Embryonic facial prominence (tissue), 1 donor: ENCODE data around the gene CDH22.

Experiments used
- DNase-seq: peaks from one replicate; pipeline ENCODE4 v3.0.0-alpha.2; 2016; ENCODE audit errors: extremely low spot score

Gene CDH22, protein sequence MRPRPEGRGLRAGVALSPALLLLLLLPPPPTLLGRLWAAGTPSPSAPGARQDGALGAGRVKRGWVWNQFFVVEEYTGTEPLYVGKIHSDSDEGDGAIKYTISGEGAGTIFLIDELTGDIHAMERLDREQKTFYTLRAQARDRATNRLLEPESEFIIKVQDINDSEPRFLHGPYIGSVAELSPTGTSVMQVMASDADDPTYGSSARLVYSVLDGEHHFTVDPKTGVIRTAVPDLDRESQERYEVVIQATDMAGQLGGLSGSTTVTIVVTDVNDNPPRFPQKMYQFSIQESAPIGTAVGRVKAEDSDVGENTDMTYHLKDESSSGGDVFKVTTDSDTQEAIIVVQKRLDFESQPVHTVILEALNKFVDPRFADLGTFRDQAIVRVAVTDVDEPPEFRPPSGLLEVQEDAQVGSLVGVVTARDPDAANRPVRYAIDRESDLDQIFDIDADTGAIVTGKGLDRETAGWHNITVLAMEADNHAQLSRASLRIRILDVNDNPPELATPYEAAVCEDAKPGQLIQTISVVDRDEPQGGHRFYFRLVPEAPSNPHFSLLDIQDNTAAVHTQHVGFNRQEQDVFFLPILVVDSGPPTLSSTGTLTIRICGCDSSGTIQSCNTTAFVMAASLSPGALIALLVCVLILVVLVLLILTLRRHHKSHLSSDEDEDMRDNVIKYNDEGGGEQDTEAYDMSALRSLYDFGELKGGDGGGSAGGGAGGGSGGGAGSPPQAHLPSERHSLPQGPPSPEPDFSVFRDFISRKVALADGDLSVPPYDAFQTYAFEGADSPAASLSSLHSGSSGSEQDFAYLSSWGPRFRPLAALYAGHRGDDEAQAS

DNA sequence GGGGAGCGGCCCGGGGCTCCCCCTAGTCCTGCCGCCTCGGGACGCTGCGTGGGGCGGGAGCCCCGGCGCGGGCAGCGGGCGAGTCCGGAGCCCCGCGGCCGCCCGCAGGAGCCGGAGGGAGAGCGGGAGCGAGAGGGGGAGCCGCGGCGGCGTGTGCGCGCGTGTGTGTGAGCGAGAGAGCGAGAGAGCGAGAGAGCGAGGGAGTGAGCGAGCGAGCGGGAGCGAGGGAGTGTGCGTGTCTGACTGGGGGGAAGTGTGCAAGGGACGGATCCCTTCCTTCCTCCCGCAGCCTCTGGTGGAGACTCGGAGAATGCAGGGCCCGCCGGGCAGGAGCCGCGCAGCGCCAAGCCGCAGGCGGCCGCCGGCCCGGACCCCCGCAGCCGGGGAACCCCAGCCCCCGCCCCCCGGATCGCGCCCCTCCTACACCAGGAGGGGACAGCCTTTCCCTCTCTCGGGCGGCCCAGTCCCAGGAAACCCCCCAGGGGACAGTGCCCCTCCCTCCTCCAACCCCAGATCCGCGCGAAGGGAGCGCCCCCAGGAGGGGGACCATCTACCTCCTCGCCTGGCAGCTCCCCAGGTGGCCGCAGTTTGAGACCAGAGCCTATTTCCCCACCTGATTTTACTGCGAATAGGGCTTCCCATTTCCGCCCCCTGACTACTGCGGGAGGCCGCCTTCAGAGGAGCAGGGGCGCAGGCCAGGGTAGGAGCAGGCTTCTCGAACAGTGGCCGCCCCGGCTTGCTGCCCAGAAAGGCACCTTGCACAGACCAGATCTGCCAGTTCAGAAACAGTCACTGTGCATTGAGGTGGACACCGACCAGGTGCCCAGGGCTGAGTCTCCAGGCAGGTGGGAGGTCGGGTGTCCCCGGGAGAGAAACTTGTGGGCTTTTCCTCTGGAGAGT is at the start of gene CDH22:
Gene CDH22, minus strand, starts transcription at position 241 of the 900 bp plus-strand sequence. CDS start 57,204 bp downstream, outside the sequence.
- DNase-seq = peak; percentile 34

DNA sequence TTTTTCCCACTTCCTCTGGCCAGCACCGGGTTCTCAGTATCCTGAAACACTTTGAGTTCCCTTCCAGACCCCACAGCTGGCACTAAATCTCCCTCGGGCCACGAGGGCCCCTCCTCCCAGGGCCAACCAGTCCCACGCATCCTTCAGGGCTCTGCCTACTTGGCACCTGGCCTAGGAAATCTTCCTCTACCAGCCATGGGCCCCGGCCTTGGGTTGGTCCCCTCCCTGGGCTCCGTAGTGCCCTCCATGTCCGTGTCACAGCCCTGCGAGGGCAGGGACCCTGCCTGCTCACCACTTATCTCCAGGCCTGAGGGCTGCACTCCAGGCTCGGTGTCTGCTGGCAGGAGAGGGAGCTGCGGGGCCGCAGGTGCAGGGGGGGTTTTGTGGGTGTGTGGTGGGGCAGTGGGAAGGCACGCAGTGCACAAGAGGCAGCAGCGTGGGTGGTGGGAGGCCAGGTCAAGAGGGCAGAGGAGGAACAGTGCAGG is 48.8 kb upstream of the CDH22 start:
- no peak for DNase-seq

DNA sequence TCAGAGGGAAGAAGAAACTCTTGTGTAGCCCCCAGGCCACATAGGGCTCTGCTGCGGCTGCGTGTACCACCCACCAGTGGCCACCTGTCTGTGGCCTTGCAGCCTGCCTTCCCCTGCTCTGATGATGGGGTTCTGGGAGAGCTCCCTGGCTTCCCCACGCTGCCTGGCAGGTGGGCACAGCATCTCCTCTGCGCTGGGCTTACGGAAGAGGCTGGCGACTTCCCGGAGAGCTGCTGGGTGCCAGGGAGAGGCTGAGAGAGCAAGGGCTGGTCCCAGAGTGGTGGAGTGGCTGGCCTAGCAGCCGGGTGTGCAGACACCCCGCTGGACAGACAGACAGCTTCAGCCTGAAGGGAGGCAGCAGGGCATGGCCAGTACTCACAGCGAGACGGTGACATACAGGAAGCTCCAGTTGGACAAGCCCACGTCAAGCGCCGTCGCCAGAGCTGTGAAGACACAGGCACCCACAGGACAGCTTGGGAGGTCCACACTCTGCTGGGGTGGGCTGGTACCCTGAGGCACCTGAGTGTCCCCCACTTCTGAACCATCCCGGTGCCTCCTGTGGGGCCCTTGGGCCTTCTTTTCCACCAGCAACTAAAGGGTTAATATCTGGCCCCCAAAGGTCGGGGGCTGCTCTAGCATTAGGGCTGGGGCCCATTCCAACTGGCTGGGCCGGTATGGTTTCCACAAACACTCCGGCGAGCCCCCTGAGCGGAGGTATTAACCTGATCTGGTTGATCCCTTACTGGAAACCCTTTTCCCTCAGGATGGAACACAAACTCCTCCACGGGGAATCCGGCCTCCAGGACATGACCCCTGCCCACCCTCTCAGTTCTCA is 48.1 kb upstream of the CDH22 start:
- no peak for DNase-seq

DNA sequence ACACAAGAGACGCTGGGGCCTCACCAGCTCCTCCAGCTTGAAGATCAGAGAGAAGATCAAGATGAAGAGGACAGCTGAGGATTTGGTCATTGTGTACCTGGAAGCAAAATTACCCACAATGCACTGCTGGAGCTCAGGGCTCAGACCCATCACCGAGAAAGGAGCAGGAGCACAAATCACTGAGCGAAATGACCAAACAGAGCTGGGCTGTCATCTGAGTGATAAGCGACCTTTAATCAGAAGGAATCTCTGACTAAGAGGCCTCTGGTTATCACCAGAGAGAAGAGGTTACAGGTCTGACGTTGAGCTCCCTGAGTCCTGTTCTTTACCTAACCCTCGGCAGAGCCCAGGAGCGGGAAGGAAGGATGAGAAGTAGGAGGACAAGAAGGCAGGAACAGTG is 47.5 kb upstream of the CDH22 start:
- no peak for DNase-seq

DNA sequence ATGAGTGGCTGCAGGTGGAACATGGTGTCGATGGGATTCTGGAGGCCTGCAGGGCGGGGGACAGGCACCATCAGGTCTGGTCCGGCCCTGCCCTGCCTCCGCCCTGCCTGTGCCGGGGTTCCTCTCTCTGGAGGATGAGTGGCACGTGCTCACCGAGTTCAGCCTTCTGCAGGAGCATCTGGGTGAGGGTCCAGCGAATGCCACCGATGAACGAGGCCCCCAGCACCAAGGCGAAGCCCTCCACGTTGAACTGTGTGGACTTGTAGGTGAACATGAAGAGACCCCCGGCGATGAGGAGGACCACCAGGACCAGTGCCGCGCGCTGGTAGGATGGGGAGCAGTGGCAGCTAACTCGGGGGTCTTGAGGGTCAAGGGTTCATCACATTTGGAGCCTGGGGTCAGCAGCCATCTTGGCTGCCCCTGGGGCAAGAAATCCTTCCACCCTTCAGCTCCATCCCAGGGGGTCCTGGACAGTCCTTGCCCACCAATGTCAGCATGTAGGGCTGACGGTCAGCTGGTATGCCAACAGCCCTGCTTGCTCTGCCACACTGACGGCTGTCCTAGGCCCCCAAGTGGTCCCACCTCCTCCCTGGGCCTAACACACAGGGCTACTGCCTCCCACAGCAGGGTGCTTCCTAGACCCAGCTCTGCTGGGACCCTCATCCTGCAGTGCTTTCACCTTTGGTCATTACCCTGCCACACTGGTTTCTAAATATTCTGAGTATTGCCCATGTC is 46.8 kb upstream of the CDH22 start:
- no peak for DNase-seq

DNA sequence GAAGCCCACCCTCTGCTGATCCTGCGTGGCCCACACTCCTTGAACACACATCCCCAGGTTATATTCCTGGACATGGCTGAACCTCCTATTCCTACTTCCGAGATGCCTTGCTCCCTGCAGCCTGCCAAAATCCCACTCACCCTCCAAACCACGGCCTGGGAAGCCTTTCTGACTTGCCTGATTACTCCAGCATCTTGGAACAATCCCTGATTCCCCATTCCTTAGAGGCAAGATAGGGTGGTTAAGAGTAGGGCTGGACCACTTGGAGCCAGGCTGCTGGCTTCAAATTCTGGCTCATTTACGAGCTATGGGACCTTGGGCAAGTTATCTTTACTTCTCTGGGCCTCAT is 45.9 kb upstream of the CDH22 start:
- no peak for DNase-seq

DNA sequence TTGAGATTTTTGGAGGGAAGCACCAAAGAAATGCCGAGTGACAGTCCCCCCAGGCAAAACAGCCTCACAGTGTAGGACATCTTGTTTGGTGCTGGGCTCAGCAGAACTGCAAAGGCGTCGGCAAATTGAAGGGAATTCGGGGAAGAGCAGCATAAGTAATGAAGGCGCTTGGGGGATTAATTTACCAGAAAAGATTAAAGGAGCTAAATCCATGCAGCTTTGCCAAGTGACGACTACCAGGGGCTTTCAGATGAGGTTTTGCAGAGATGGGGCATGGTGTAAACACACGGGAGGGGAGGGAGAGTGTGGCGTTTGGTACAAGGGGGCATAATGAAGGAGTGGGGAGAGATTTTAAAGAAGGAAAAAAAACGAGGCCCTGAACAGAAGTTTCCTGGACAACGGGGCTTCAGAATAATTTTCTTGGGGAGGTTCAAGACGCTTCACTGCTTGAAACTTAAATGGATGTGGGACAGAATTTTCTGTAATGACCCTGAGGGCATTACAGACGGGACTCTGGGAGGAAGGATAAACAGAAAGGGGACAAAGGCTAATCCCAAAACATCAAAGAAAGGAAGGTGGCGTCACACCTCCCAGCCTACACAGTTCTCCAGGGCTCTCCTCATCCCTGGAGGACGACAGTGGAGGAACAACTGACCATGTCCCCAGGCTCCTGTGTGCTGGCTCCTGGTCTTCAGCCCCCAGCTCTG is 45.4 kb upstream of the CDH22 start:
- DNase-seq = no peak

DNA sequence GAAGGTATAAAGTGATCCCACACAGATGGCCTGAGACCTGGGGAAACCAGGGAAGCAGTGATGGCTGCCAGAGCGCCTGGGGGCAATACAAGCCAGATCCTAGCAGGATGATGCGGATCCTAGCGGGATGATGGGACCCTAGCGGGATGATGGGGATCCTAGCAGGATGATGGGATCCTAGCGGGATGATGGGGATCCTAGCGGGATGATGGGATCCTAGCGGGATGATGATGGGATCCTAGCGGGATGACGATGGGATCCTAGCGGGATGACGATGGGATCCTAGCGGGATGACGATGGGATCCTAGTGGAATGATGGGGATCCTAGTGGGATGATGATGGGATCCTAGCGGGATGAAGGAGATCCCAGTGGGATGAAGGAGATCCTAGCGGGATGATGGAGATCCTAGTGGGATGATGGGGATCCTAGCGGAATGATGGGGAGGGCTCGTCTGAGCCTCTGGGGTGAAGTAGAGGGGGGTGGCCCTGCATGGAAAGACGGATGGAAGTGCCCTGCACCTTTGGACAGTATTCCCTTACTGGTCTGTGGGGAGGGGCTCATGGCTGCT is 44.2 kb upstream of the CDH22 start:
- DNase-seq = no peak

DNA sequence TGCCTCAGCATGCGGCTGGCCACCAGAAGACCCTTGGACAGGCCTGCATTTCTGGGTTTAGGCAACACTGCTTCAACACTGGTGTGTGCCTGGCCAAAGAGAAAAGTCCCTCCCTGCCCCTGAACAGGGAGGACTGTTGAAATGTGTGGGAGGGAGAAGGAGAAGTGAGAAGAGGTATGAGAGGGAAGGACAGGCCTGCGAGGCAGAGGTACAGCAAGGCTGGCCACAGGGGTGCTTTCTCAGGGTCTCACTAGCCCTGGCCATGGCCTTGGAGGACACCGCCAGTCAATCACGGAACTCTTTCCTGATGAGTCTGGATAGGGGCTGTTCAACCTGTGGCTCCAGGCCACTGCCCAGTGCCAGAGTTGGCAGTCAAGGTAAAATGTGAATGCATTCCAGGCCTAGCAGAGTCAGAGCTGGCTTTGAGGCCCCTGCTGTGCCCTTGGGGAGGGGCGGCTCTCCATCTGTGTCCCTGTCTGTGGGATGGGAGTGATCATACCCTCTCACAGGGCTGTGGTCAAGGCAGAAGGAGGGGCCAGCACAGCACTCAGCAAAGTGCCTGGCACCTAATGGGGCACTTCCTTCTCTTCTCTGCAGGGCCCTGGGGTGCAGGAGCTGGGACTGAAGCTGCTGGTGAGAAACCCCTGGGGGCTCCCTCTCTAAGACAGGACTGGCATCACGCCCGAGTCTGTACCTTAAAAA is 43.2 kb upstream of the CDH22 start:
- DNase-seq = no peak

DNA sequence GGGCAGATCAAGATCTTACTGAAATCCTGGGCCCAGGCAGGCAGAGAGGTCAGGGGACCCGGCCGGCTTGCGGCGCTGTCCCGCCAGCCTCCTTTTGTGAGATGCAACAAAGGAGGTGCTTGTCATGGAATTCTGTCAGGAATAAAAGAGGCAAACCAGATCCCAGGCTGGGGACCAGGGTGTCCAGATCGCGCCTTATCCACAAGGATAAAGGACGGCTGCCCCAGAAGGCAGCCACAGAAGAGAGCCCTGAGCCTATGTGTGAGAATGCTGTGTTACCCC is 42.6 kb upstream of the CDH22 start:
- DNase-seq = no peak

DNA sequence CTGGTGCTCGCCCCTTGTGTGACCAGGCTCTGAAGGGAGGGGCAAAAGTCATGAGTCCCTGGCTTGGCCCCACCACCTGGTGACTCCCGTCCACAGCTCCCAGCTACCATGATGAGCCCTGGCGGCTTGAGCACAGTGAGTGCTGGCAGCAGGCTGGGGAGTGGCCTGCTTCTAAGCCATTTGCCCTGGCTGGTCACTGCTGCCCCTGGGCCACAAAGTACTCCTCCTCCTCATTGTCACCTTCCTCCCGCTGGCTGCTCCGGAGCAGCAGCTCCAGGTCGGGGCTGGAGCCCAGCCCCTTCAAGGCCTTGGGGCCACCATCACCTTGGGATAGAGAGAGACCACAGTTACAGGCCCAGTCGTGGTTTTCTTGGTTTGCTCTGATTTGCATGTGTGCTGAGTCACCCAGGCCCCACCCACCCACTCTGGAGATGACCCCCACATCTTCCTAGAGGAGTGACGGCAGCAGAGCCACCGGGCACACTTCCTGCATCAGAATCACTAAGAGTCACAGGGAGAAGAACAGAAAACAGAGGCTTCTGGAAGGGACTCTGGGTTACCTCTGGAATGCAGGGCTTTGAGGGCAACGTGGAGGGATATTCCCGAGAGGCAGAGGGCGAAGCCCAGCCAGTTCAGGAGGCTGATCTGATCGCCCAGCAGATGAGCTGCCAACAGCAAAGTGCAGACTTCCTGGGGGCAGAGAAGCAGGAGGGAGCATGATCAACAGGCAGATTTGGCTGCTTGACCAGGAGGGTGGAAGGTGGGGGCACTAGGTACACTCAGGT is 42.1 kb upstream of the CDH22 start:
- DNase-seq = no peak

DNA sequence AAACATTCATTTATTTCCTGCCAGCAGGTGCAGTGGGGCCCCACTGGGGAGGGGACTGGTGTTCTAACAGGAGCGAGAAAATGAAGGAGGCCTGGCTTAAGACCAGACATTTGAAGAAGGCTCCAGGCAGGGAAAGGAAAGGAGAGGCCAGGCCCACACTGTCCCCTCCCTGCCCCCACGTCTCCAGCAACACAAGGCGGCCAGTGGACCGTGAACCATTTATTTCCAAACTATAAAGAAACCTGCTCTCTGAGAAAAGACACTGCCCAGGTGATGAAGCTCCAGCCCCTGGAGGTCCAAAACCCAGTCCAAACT is 41.4 kb upstream of the CDH22 start:
- DNase-seq = no peak

DNA sequence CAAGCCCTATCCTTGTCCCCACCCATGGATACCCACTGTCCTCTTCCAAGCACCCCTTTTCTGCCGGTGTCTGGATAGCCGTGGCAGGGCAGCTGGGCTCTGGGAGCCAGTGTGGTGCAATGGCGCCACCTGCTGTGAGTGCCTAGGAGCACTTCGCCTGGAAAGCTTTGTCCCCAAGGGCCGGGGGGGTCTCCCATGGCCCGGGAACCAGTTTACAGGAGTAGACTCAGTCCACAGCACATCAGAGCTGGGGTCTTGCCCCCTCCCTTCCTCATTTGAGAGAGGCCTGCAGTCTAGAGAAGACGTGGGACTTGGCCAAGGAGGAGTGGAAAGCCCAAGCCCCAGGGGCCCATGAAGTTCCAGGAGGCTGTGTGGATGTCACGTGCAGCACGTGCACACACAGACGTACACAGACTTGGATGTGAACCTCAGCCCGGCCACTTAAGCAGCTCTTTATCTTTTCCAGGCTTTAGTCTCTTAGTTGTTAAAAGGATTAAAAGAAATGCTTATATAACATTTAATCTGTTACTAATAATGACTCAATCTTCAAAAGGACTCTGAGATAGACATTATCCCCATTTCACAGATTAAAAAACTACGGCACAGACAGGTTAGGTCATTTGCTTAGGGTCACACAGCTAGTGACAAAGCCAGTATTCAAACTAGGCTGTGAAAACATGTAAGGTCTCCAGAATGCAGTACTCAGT is 40.9 kb upstream of the CDH22 start:
- DNase-seq = no peak

DNA sequence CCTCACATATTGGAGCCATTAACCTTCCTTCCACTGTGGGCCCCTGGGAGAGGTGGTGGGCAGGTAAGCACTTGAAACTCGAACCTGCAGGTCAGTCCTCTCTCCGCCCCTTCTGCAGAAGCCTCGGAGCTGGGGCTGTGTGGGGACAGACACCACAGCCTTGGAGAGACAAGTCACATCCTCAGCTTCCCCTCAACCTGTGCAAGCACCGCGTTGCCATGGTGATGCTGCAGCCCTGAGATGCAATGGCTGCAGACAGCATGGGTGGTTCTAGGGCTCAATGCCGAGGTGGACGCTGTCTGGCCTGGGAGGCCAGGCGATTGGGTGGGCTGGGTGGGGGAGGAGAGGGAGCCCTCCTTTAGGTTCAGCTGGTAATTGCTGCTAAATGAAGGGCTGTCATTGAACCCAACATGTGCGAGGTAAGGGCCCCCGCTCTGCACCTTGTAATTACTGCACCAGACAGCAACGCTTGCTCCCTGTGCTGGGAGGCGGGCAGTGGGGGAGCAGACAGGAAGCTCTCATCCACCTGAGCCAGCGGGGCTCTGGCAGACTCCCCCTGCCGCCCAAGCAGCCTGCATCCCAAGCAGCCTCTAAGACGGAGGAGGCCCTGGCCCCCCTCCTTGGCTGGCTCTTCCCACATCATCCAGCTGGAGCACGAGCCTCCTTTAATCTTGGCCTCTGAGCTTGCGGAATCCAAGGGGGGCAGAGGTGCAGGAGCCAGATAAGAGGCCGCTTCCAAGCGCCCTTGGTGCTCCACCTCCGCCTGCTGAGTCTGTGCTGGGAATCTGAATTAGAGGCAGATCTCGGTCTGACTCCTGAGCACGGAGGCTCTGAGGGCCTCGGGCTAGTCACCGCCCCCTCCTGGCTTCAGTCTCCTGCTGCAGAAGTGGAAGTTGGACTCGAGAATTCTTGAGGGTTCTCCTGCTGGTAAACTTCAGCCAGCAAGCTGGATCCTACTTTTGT is 39.8 kb upstream of the CDH22 start:
- DNase-seq = no peak

DNA sequence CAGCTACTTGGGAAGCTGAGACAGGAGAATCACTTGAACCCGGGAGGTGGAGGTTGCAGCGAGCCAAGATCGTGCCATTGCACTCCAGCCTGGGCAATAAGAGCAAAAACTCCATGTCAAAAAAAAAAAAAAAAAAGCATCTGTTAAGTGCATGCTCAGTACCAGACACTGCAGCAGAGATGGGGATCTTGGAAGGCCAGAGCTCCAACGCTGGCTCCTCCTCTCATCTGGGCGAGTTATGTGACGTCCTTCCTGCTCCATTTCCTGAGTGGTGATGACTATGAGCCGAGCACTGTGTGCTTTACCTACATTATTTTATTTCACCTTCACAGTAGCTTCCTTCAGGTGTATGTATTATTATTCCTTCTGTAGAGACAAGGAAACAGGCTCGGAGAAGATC is 38.5 kb upstream of the CDH22 start:
- no peak for DNase-seq

DNA sequence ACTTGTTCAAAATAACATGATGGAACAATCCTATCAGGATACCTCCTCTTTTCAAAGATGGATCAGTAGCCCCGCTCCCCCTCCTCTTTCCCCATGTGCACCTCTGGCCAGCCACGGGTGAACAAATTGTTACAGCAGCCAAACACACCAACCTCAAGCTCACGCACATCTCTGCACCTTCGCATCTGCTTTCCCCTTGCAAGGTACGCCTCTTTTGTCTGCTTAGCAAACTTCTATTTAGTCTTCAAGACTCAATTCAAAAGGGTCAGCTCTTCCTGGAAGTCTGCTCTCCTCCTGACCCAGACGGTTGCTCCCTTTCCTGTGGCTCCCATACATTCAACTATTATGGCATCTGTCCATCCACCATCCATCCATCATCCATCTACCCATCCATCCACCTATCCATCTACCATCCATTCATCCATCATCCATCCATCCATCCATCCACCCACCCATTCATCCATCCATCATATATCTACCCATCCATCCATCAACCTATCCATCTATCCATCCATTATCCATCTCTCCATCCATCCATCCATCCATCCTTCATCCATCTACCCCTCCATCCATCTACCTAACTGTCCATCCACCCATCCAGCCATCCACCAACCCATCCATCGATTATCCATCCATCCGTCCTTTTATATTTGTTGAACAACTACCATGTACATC is 36.3 kb upstream of the CDH22 start:
- no peak for DNase-seq
